PC-9 (cell line): ENCODE results near the gene ZNF384.

ENCODE experiments used
- CTCF ChIP-seq: fragments of 200-600 bp; sonication (generic); conservative IDR thresholded peaks from 2 replicates; pipeline ENCODE4 v1.6.1; 2017; ENCODE audit warnings: mixed run types, antibody characterized with exemption, mild to moderate bottlenecking, moderate library complexity
- EZH2 ChIP-seq: fragments of 200-600 bp; sonication (generic); IDR thresholded peaks from 2 replicates; pipeline ENCODE4 v1.8.0; 2017; ENCODE audit warnings: antibody characterized with exemption, low read depth

- TF ChIP-seq CTCF (no peak), EZH2 (no peak)
These were observed 38.3 kb downstream of the ZNF384 start for GRCh38 chr12:6650832-6651231.
